Measurements from ENCODE around the gene WNT5B.
"Not testable (repeated sequence)": the region's sequence is repeated elsewhere in the genome, so short reads cannot be mapped to it uniquely, and the experiment has no call there.

WNT5B gene

GRCh38 chr12:1598757-1599156 is 30.3 kb upstream of the WNT5B start:
- DNase-seq (ENCODE audit: low spot score), result no peak

- not testable (repeated sequence) for DNase-seq (ENCODE audit: low spot score)
These were observed 26.3 kb upstream of the WNT5B start for GRCh38 chr12:1602706-1603105.

GRCh38 chr12:1603269-1603993 is 25.6 kb upstream of the WNT5B start:
- no peak for DNase-seq (ENCODE audit: low spot score)

- no peak for DNase-seq (ENCODE audit: low spot score)
These were observed 24.6 kb upstream of the WNT5B start for GRCh38 chr12:1604464-1604863.

- peak; percentile 70 for DNase-seq (ENCODE audit: low spot score)
These were observed 23.7 kb upstream of the WNT5B start for GRCh38 chr12:1605129-1606020.

- DNase-seq (ENCODE audit: low spot score), result peak; percentile 23
These were observed 22.9 kb upstream of the WNT5B start for GRCh38 chr12:1606021-1606622.

GRCh38 chr12:1607940-1608712 is 20.9 kb upstream of the WNT5B start:
- no peak for DNase-seq (ENCODE audit: low spot score)

GRCh38 chr12:1608713-1609119 is 20.3 kb upstream of the WNT5B start:
- no peak for DNase-seq (ENCODE audit: low spot score)

GRCh38 chr12:1610072-1610643 is 18.9 kb upstream of the WNT5B start:
- no peak for DNase-seq (ENCODE audit: low spot score)

- no peak for DNase-seq (ENCODE audit: low spot score)
These were observed 17.0 kb upstream of the WNT5B start for GRCh38 chr12:1611803-1612572.

- DNase-seq (ENCODE audit: low spot score), result no peak
These were observed 15.2 kb upstream of the WNT5B start for GRCh38 chr12:1613860-1614259.

- DNase-seq (ENCODE audit: low spot score), result no peak
These were observed 14.7 kb upstream of the WNT5B start for GRCh38 chr12:1614360-1614759.

- no peak for DNase-seq (ENCODE audit: low spot score)
These were observed 12.6 kb upstream of the WNT5B start for GRCh38 chr12:1616233-1617066.

GRCh38 chr12:1618489-1618888 is 10.5 kb upstream of the WNT5B start:
- DNase-seq (ENCODE audit: low spot score), result no peak

- no peak for DNase-seq (ENCODE audit: low spot score)
These were observed 9.9 kb upstream of the WNT5B start for GRCh38 chr12:1619159-1619558.

- peak; percentile 51 for DNase-seq (ENCODE audit: low spot score)
These were observed 9.4 kb upstream of the WNT5B start for GRCh38 chr12:1619587-1619986.

GRCh38 chr12:1620092-1620491 is 8.9 kb upstream of the WNT5B start:
- no peak for DNase-seq (ENCODE audit: low spot score)

- DNase-seq (ENCODE audit: low spot score), result no peak
These were observed 6.6 kb upstream of the WNT5B start for GRCh38 chr12:1622406-1622805.

GRCh38 chr12:1629338-1630132 is 504 bp downstream of the WNT5B start:
- no peak for DNase-seq (ENCODE audit: low spot score)

Data from kidney capillary endothelial cell (primary cell).